Spinal cord (tissue), 10 donors: ENCODE results near the gene FNDC4. TPM values are rescaled to one million over a fixed set of nuclear protein-coding genes. Genes with fewer than 3 reads are reported as not detected.

Experiments
- DNase-seq, 6 donors: peaks; one replicate each; pipeline versions ENCODE4 v3.0.0 to v3.0.0-alpha.2; 2013 to 2015; ENCODE audit warnings: low spot score in 6 of 6, low read depth in 4 of 6
- H3K27ac ChIP-seq: one replicate; pipeline ENCODE4 v1.5.1; 2013; ENCODE audit warnings: low read depth, low read length, control low read depth
- H3K27me3 ChIP-seq: one replicate; pipeline ENCODE4 v1.6.1; 2013; ENCODE audit warnings: low read length; ENCODE audit not compliant: control insufficient read depth, insufficient read depth
- H3K36me3 ChIP-seq: one replicate; pipeline ENCODE4 v1.6.1; 2013; ENCODE audit warnings: low read length; ENCODE audit not compliant: control insufficient read depth, insufficient read depth
- H3K4me1 ChIP-seq: one replicate; pipeline ENCODE4 v1.6.1; 2013; ENCODE audit warnings: low read length; ENCODE audit not compliant: control insufficient read depth, insufficient read depth
- H3K4me3 ChIP-seq: one replicate; pipeline ENCODE4 v1.5.1; 2013; ENCODE audit warnings: low read depth, low read length, control low read depth
- H3K9me3 ChIP-seq: one replicate; pipeline ENCODE4 v1.6.1; 2013; ENCODE audit warnings: low read length; ENCODE audit not compliant: control insufficient read depth, insufficient read depth
- WGBS: methylation state at CpG from one replicate; pipeline ENCODE4 v1.1.5; 2013; ENCODE audit warnings: missing lambda C conversion rate; ENCODE audit not compliant: insufficient coverage; 5-methylcytosine and 5-hydroxymethylcytosine counted together
- polyA plus RNA-seq, 2 donors: library from polyadenylated mRNA; unstranded; fragments of 120-200 nt; gene quantifications; one replicate each; pipeline ENCODE4 v1.2.1, GENCODE V29; 2013; ENCODE audit not compliant: insufficient read length in 2 of 2
- total RNA-seq, 2 donors: library from RNA; depleted of rRNA in 1 of 2; stranded (reverse); fragments of 120-200 nt in 1 of 2; fragments of >200 nt in 1 of 2; gene quantifications; one replicate each; pipeline versions ENCODE4 v1.2.3 to v1.2.4, GENCODE V29; 2013 to 2014
- donor health status: healthy.

Gene FNDC4
- total and polyA plus RNA-seq, 4 donors = 42.5 to 137 (median 92.4) TPM

GRCh38 chr2:27520316-27520715, 25.3 kb upstream of the FNDC4 start:
- no peak for DNase-seq
- Histone ChIP-seq H3K9me3 (no peaks in the 10 kb centered on the region), H3K4me1 (no peaks in the 10 kb centered on the region), H3K27me3 (no peaks in the 10 kb centered on the region), H3K36me3 (no peaks in the 10 kb centered on the region), H3K27ac (no peak overlapping the region), H3K4me3 (no peak overlapping the region)
- WGBS = 100% methylated on average over 2 of the region's 2 CpGs

- 79% methylated on average over 3 of the region's 4 CpGs for WGBS
- no peaks in the 10 kb centered on the region for H3K9me3 ChIP-seq
- no peak overlapping the region for H3K4me3 ChIP-seq
- H3K27ac ChIP-seq = no peak overlapping the region
- no peaks in the 10 kb centered on the region for H3K27me3 ChIP-seq
- no peaks in the 10 kb centered on the region for H3K4me1 ChIP-seq
- H3K36me3 ChIP-seq = no peaks in the 10 kb centered on the region
- no peak for DNase-seq
These were observed 23.7 kb upstream of the FNDC4 start for GRCh38 chr2:27518782-27519113.

- no peak overlapping the region for H3K27ac ChIP-seq
- H3K9me3 ChIP-seq = no peaks in the 10 kb centered on the region
- H3K4me3 ChIP-seq = no peak overlapping the region
- 91% methylated on average over 3 of the region's 5 CpGs for WGBS
- no peaks in the 10 kb centered on the region for H3K4me1 ChIP-seq
- no peaks in the 10 kb centered on the region for H3K27me3 ChIP-seq
- no peaks in the 10 kb centered on the region for H3K36me3 ChIP-seq
- no peak for DNase-seq
These were observed 23.2 kb upstream of the FNDC4 start for GRCh38 chr2:27518113-27518781.

GRCh38 chr2:27509326-27509725, 14.3 kb upstream of the FNDC4 start:
- no CpG with 5 or more reads among the region's 6 CpGs for WGBS
- H3K27ac ChIP-seq = no peak overlapping the region
- no peaks in the 10 kb centered on the region for H3K27me3 ChIP-seq
- no peaks in the 10 kb centered on the region for H3K4me1 ChIP-seq
- H3K4me3 ChIP-seq = no peak overlapping the region
- DNase-seq = no peak
- H3K9me3 ChIP-seq = no peaks in the 10 kb centered on the region
- H3K36me3 ChIP-seq = no peaks in the 10 kb centered on the region

- no peak overlapping the region for H3K4me3 ChIP-seq
- no peaks in the 10 kb centered on the region for H3K27me3 ChIP-seq
- H3K9me3 ChIP-seq = no peaks in the 10 kb centered on the region
- 70% methylated on average over 3 of the region's 4 CpGs for WGBS
- H3K36me3 ChIP-seq = no peaks in the 10 kb centered on the region
- no peaks in the 10 kb centered on the region for H3K4me1 ChIP-seq
- H3K27ac ChIP-seq = no peak overlapping the region
- no peak for DNase-seq
These were observed 12.3 kb upstream of the FNDC4 start for GRCh38 chr2:27507293-27507692.

- no peaks in the 10 kb centered on the region for H3K27me3 ChIP-seq
- H3K36me3 ChIP-seq = no peaks in the 10 kb centered on the region
- H3K9me3 ChIP-seq = no peaks in the 10 kb centered on the region
- H3K27ac ChIP-seq = no peak overlapping the region
- no peak for DNase-seq
- H3K4me1 ChIP-seq = no peaks in the 10 kb centered on the region
- 85% methylated on average over 6 of the region's 6 CpGs for WGBS
- no peak overlapping the region for H3K4me3 ChIP-seq
These were observed 11.6 kb upstream of the FNDC4 start for GRCh38 chr2:27506587-27506986.

- H3K27me3 ChIP-seq = no peaks in the 10 kb centered on the region
- H3K36me3 ChIP-seq = no peaks in the 10 kb centered on the region
- no peak overlapping the region for H3K4me3 ChIP-seq
- 90% methylated on average over 2 of the region's 4 CpGs for WGBS
- no peaks in the 10 kb centered on the region for H3K9me3 ChIP-seq
- DNase-seq = no peak
- no peak overlapping the region for H3K27ac ChIP-seq
- H3K4me1 ChIP-seq = no peaks in the 10 kb centered on the region
These were observed 7.1 kb upstream of the FNDC4 start for GRCh38 chr2:27502142-27502541.

- peaks cover 5% of the 10 kb centered on the region for H3K4me1 ChIP-seq
- H3K4me3 ChIP-seq = no peak overlapping the region
- H3K27ac ChIP-seq = no peak overlapping the region
- no peaks in the 10 kb centered on the region for H3K9me3 ChIP-seq
- H3K27me3 ChIP-seq = peaks cover 2% of the 10 kb centered on the region
- DNase-seq = no peak
- H3K36me3 ChIP-seq = no peaks in the 10 kb centered on the region
These were observed 6.0 kb upstream of the FNDC4 start for GRCh38 chr2:27501042-27501441.

GRCh38 chr2:27498975-27499374, 4.0 kb upstream of the FNDC4 start:
- Histone ChIP-seq H3K27ac (no peak overlapping the region), H3K4me1 (peaks cover 12% of the 10 kb centered on the region), H3K4me3 (no peak overlapping the region), H3K27me3 (peaks cover 2% of the 10 kb centered on the region), H3K36me3 (no peaks in the 10 kb centered on the region), H3K9me3 (no peaks in the 10 kb centered on the region)
- no peak for DNase-seq
- no CpG with 5 or more reads among the region's 3 CpGs for WGBS

GRCh38 chr2:27497288-27497627, 2.3 kb upstream of the FNDC4 start:
- Histone ChIP-seq H3K36me3 (peaks cover 14% of the 10 kb centered on the region), H3K4me1 (peaks cover 15% of the 10 kb centered on the region), H3K9me3 (no peaks in the 10 kb centered on the region), H3K27me3 (peaks cover 2% of the 10 kb centered on the region), H3K4me3 (no peak overlapping the region), H3K27ac (no peak overlapping the region)
- no peak for DNase-seq
- WGBS = 56% methylated on average over 2 of the region's 4 CpGs
